HL-60 (cell line): ENCODE results near the gene ADCK1.

Source experiments
- DNase-seq, 2 experiments: peaks; one replicate each; pipeline ENCODE4 v3.0.0-alpha.2; 2010 to 2020; ENCODE audit warnings: low read depth in 1 of 2, low spot score in 1 of 2
- H3K27ac ChIP-seq: fragments of 250-450 bp; sonication (Bioruptor Pico); replicated peaks from 2 replicates; pipeline ENCODE4 v1.5.1; 2020; ENCODE audit warnings: mild to moderate bottlenecking, moderate library complexity
- H3K27me3 ChIP-seq: fragments of 250-450 bp; sonication (Bioruptor Pico); 2 replicates; pipeline ENCODE4 v1.5.1; 2021; ENCODE audit warnings: mild to moderate bottlenecking, moderate library complexity; ENCODE audit not compliant: insufficient read depth, poor library complexity, severe bottlenecking
- H3K4me3 ChIP-seq: replicated peaks from 2 replicates; pipeline ENCODE4 v1.5.1; 2011; ENCODE audit warnings: mild to moderate bottlenecking, control low read depth, low read length; ENCODE audit not compliant: insufficient read depth
- CTCF ChIP-seq: IDR thresholded peaks from one replicate; pipeline ENCODE4 v1.5.1; 2011; ENCODE audit warnings: low read length, control low read depth, inconsistent platforms; ENCODE audit not compliant: insufficient read depth
- GABPA ChIP-seq: IDR thresholded peaks from 2 replicates; pipeline ENCODE4 v1.6.1; 2012; ENCODE audit warnings: low read depth
- POLR2AphosphoS5 ChIP-seq: IDR thresholded peaks from 2 replicates; pipeline ENCODE4 v1.6.1; 2012; ENCODE audit warnings: low read depth
- REST ChIP-seq: IDR thresholded peaks from 2 replicates; pipeline ENCODE4 v1.6.1; 2012; ENCODE audit warnings: low read depth; ENCODE audit not compliant: insufficient replicate concordance
- SPI1 ChIP-seq: IDR thresholded peaks from 2 replicates; pipeline ENCODE4 v1.6.1; 2012; ENCODE audit warnings: low read depth, mild to moderate bottlenecking, borderline replicate concordance

The ADCK1 gene

GRCh38 chr14:77979171-77979570 lies 179.3 kb downstream of the ADCK1 start:
- no peak overlapping the region for H3K27ac ChIP-seq
- H3K4me3 ChIP-seq = no peak overlapping the region
- no peak for DNase-seq
- no peaks in the 10 kb centered on the region for H3K27me3 ChIP-seq
- TF ChIP-seq GABPA (no peak), SPI1 (no peak), CTCF (no peak), POLR2AphosphoS5 (no peak), REST (no peak)

GRCh38 chr14:77979666-77980351 lies 179.9 kb downstream of the ADCK1 start:
- no peak for DNase-seq
- no peak overlapping the region for H3K4me3 ChIP-seq
- no peak overlapping the region for H3K27ac ChIP-seq
- H3K27me3 ChIP-seq = no peaks in the 10 kb centered on the region
- TF ChIP-seq REST = no peak
- TF ChIP-seq CTCF = no peak
- no peak for TF ChIP-seq GABPA
- TF ChIP-seq SPI1 = no peak

GRCh38 chr14:77980475-77981321 lies 180.8 kb downstream of the ADCK1 start:
- no peaks in the 10 kb centered on the region for H3K27me3 ChIP-seq
- no peak overlapping the region for H3K27ac ChIP-seq
- TF ChIP-seq REST (no peak), CTCF (no peak), POLR2AphosphoS5 (no peak), GABPA (no peak), SPI1 (no peak)
- no peak for DNase-seq
- peak overlapping the region; percentile 21 for H3K4me3 ChIP-seq
